ENCODE results near the gene RBMS3. TPM values are rescaled to one million over a fixed set of nuclear protein-coding genes. Genes with fewer than 3 reads are reported as not detected.

The RBMS3 gene
- polyA plus RNA-seq, 1 experiment: 33.4 TPM

DNA sequence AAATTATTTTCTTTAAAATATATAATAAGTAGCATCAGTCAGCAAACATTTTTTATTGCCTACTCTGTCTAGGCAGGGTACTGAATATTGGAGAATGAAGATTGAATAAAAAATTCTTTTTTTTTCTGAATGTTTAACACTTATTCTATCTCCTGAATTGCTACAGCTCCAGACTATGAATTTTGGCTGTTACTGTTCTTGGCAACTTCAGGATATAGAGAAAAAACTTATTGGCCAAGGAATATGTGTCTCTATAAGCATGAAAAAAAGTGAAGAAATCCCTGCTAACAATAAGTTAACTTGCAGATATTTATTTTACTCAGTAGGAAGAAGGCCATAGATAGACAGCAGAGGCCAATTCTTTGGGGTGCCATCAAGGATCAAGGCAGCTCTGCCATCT, 309.6 kb downstream of the RBMS3 start:
- POLR2A ChIA-PET: no interaction called here
- no peaks in the 10 kb centered on the region for H3K27me3 ChIP-seq (ENCODE audit: control insufficient read depth, insufficient read depth, low read length)
- no peak overlapping the region for H3K27ac ChIP-seq (ENCODE audit: low read depth, low read length)
- no peak for DNase-seq (ENCODE audit: low read depth, low spot score)
- no peaks in the 10 kb centered on the region for H3K9me3 ChIP-seq (ENCODE audit: control insufficient read depth, insufficient read depth, low read length)
- H3K4me3 ChIP-seq (ENCODE audit: low read depth, low read length): no peak overlapping the region
- TF ChIP-seq, protein P1, sequence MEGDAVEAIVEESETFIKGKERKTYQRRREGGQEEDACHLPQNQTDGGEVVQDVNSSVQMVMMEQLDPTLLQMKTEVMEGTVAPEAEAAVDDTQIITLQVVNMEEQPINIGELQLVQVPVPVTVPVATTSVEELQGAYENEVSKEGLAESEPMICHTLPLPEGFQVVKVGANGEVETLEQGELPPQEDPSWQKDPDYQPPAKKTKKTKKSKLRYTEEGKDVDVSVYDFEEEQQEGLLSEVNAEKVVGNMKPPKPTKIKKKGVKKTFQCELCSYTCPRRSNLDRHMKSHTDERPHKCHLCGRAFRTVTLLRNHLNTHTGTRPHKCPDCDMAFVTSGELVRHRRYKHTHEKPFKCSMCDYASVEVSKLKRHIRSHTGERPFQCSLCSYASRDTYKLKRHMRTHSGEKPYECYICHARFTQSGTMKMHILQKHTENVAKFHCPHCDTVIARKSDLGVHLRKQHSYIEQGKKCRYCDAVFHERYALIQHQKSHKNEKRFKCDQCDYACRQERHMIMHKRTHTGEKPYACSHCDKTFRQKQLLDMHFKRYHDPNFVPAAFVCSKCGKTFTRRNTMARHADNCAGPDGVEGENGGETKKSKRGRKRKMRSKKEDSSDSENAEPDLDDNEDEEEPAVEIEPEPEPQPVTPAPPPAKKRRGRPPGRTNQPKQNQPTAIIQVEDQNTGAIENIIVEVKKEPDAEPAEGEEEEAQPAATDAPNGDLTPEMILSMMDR (IDR thresholded peaks at IDR 0.05; ENCODE audit: low read depth, low read length): no peak
- CTCF ChIA-PET: interaction anchor here (0.6 kb wide), 1 partner anchor 163 kb away, joined by 6 read pairs; no protein-coding TSS in a partner anchor

DNA sequence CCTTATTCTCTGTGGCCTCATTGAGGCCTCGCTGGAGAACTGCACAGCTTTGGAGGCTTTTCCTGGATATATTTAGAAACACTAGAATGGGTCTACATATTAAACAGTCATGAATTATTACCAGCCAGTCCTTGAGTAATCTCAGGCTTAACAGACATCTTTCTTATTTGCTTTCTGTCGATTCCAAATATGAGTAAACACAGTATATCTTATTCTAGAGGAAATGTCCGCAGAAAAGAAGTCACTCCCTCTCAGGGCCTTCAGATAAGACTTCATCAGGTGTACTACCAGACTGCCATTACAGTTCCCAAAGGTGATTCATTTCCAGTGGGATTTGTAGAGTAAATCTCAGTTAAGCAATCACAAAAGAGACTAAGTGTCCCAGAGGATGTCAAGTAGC, 310.7 kb downstream of the RBMS3 start:
- no peak overlapping the region for H3K4me3 ChIP-seq (ENCODE audit: low read depth, low read length)
- no peak for DNase-seq (ENCODE audit: low read depth, low spot score)
- CTCF ChIA-PET: no interaction called here
- no peak overlapping the region for H3K27ac ChIP-seq (ENCODE audit: low read depth, low read length)
- POLR2A ChIA-PET: no interaction called here
- H3K9me3 ChIP-seq (ENCODE audit: control insufficient read depth, insufficient read depth, low read length): no peaks in the 10 kb centered on the region
- TF ChIP-seq, protein P1 (IDR thresholded peaks at IDR 0.05; ENCODE audit: low read depth, low read length): no peak
- no peaks in the 10 kb centered on the region for H3K27me3 ChIP-seq (ENCODE audit: control insufficient read depth, insufficient read depth, low read length)

DNA sequence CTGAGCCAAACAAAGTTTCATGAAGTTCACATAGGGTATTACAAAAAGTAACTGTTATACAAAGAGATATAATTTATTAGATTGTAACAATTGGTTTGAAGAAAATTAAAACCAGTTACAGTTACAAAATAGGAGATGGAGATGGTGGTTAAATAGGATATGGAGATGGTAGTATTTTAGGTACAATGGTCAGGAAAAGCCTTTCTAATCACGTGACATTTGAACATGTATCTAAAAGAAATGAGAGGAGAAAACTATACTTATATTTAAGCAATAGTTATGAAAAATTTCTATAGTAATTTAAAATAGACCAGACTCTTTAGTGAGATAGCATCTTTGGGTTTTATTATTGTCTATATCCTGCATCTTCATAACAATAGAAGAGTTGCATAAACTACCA, 312.9 kb downstream of the RBMS3 start:
- Histone ChIP-seq H3K4me3 (ENCODE audit: low read depth, low read length) (no peak overlapping the region), H3K9me3 (ENCODE audit: control insufficient read depth, insufficient read depth, low read length) (no peaks in the 10 kb centered on the region), H3K27me3 (ENCODE audit: control insufficient read depth, insufficient read depth, low read length) (no peaks in the 10 kb centered on the region), H3K27ac (ENCODE audit: low read depth, low read length) (no peak overlapping the region)
- no peak for DNase-seq (ENCODE audit: low read depth, low spot score)
- ChIA-PET CTCF (no interaction called here), POLR2A (no interaction called here)
- TF ChIP-seq, protein P1 (IDR thresholded peaks at IDR 0.05; ENCODE audit: low read depth, low read length): no peak

DNA sequence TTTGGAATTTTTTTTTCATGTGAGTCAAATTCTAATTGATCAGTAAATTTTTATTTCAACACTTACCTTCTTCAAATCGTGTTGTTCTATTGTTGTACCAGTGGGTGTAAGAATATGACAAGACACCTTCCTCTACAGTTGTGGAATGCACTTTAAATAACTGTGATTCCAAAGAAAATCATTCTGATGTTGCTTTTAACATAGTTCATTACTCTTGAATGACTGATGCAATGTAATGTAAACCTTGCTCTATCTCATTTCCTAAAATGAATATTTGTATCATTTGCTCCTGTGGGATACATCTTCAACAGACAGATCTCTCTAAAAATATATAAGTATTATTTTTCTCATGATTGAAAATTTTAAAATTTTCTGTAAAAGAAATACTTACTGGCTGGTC, 313.4 kb downstream of the RBMS3 start:
- POLR2A ChIA-PET: no interaction called here
- H3K27me3 ChIP-seq (ENCODE audit: control insufficient read depth, insufficient read depth, low read length): no peaks in the 10 kb centered on the region
- no peak overlapping the region for H3K4me3 ChIP-seq (ENCODE audit: low read depth, low read length)
- CTCF ChIA-PET: no interaction called here
- H3K27ac ChIP-seq (ENCODE audit: low read depth, low read length): no peak overlapping the region
- no peak for DNase-seq (ENCODE audit: low read depth, low spot score)
- H3K9me3 ChIP-seq (ENCODE audit: control insufficient read depth, insufficient read depth, low read length): no peaks in the 10 kb centered on the region
- TF ChIP-seq, protein P1 (IDR thresholded peaks at IDR 0.05; ENCODE audit: low read depth, low read length): no peak

DNA sequence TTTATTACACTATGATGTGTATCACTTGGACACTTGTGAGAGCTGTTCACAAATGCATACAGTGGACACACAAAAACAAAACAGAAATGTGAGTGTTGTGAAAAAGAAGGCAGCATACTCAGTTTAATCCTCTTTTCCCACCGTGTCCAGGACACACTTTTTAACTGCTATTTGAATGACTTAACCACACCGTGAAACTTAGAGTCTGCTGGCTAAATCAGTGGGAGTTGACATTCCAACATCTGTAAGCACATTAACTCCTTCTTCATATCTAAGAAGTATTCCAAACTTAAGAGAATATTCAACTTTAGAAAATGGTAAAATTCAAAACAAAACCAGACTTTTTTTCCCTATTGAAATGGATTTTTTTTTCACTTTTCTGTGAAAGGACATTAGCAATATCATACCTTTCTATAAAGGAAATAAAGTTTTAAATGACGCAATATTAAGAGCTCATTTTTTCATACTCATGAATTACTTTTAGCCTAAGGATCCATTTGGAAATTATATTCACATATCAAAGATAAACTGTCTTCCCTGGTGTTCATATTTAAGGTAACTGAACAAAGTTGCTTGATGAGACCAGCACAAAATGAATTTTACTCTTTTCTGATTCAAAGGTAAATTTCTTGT, 316.6 kb downstream of the RBMS3 start:
- POLR2A ChIA-PET: no interaction called here

More for the DNA sequence above, 316.6 kb downstream of the RBMS3 start:
- H3K4me3 ChIP-seq (ENCODE audit: low read depth, low read length): no peak overlapping the region
- H3K27me3 ChIP-seq (ENCODE audit: control insufficient read depth, insufficient read depth, low read length): no peaks in the 10 kb centered on the region
- no peaks in the 10 kb centered on the region for H3K9me3 ChIP-seq (ENCODE audit: control insufficient read depth, insufficient read depth, low read length)
- no peak overlapping the region for H3K27ac ChIP-seq (ENCODE audit: low read depth, low read length)
- CTCF ChIA-PET: no interaction called here
- TF ChIP-seq, protein P1 (IDR thresholded peaks at IDR 0.05; ENCODE audit: low read depth, low read length): no peak
- DNase-seq (ENCODE audit: low read depth, low spot score): no peak

All from AG04450 (cell line).